Measurements from ENCODE around the gene PSMG3.

DNA sequence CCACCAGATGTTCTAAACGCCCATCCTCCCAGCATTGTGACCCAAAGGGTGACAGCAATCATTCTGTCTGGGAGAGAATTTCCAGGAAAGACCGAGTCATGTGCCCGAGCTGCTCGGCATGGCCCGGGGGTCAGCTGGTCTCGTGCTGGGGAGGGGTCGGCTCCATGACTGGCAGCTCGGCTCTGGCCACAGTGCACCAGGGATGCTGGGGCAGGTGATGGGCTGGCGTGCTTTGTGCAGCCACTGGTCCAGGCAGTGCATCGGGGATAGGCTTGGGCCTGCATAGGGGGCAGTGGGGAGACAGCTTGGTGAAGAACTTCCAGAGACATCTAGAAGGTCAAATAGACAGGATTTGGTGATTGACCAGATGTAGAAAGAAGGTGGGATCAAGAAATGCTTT lies 39.2 kb upstream of the PSMG3 start:
- TF ChIP-seq, protein P1, sequence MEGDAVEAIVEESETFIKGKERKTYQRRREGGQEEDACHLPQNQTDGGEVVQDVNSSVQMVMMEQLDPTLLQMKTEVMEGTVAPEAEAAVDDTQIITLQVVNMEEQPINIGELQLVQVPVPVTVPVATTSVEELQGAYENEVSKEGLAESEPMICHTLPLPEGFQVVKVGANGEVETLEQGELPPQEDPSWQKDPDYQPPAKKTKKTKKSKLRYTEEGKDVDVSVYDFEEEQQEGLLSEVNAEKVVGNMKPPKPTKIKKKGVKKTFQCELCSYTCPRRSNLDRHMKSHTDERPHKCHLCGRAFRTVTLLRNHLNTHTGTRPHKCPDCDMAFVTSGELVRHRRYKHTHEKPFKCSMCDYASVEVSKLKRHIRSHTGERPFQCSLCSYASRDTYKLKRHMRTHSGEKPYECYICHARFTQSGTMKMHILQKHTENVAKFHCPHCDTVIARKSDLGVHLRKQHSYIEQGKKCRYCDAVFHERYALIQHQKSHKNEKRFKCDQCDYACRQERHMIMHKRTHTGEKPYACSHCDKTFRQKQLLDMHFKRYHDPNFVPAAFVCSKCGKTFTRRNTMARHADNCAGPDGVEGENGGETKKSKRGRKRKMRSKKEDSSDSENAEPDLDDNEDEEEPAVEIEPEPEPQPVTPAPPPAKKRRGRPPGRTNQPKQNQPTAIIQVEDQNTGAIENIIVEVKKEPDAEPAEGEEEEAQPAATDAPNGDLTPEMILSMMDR (IDR thresholded peaks at IDR 0.05), result no peak
- no peak for TF ChIP-seq POLR2A (IDR thresholded peaks at IDR 0.05)

All from Peyer's patch (tissue), 4 donors.